Central memory CD8-positive, alpha-beta T cell (primary cell): ENCODE measurements around the gene TMIE.

Source experiments
- ATAC-seq: fragments of 150-1000 bp; cut with Tn5 transposase; replicated peaks from 2 replicates; pipeline ENCODE4 v1.10.0; 2022; ENCODE audit warnings: mild to moderate bottlenecking, moderate FRiP score, moderate number of reproducible peaks; ENCODE audit not compliant: poor library complexity, severe bottlenecking; ENCODE audit errors: extremely low read depth
- DNase-seq, 2 donors: peaks; one replicate each; pipeline ENCODE4 v3.0.0; 2021; ENCODE audit warnings: low spot score in 2 of 2
- H3K27ac Mint-ChIP-seq: one replicate; pipeline ENCODE4 v1.8.0; 2022; ENCODE audit warnings: low read depth, mild to moderate bottlenecking, moderate library complexity, mixed read lengths
- H3K27me3 Mint-ChIP-seq: one replicate; pipeline ENCODE4 v1.8.0; 2022; ENCODE audit warnings: mixed read lengths
- H3K36me3 Mint-ChIP-seq: one replicate; pipeline ENCODE4 v1.8.0; 2022; ENCODE audit warnings: mild to moderate bottlenecking, moderate library complexity, mixed read lengths; ENCODE audit not compliant: insufficient read depth
- H3K4me1 Mint-ChIP-seq: one replicate; pipeline ENCODE4 v1.8.0; 2022; ENCODE audit warnings: mixed read lengths
- H3K4me3 Mint-ChIP-seq: one replicate; pipeline ENCODE4 v1.8.0; 2022; ENCODE audit warnings: mild to moderate bottlenecking, moderate library complexity, mixed read lengths
- H3K9me3 Mint-ChIP-seq: one replicate; pipeline ENCODE4 v1.8.0; 2022; ENCODE audit warnings: mixed read lengths

Gene TMIE

GRCh38 chr3:46672349-46672695, 28.9 kb upstream of the TMIE start:
- DNase-seq, result no peak
- H3K4me3 Mint-ChIP-seq, result no peak overlapping the region
- H3K4me1 Mint-ChIP-seq, result no peaks in the 10 kb centered on the region
- H3K9me3 Mint-ChIP-seq, result no peaks in the 10 kb centered on the region
- H3K36me3 Mint-ChIP-seq, result no peaks in the 10 kb centered on the region
- H3K27me3 Mint-ChIP-seq, result no peaks in the 10 kb centered on the region
- H3K27ac Mint-ChIP-seq, result no peak overlapping the region
- ATAC-seq, result no peak

- no peak for ATAC-seq
- H3K27ac Mint-ChIP-seq, result peak overlapping the region; percentile 57
- H3K9me3 Mint-ChIP-seq, result no peaks in the 10 kb centered on the region
- no peaks in the 10 kb centered on the region for H3K4me1 Mint-ChIP-seq
- H3K36me3 Mint-ChIP-seq, result no peaks in the 10 kb centered on the region
- H3K27me3 Mint-ChIP-seq, result no peaks in the 10 kb centered on the region
- no peak for DNase-seq
- H3K4me3 Mint-ChIP-seq, result no peak overlapping the region
Observed at GRCh38 chr3:46673151-46674030, 27.8 kb upstream of the TMIE start.

GRCh38 chr3:46674031-46674845, 27.0 kb upstream of the TMIE start:
- H3K36me3 Mint-ChIP-seq, result no peaks in the 10 kb centered on the region

GRCh38 chr3:46675426-46675825, 25.8 kb upstream of the TMIE start:
- H3K36me3 Mint-ChIP-seq, result no peaks in the 10 kb centered on the region
- no peaks in the 10 kb centered on the region for H3K9me3 Mint-ChIP-seq
- ATAC-seq (no peak), DNase-seq (no peak)
- H3K4me1 Mint-ChIP-seq, result no peaks in the 10 kb centered on the region
- no peak overlapping the region for H3K27ac Mint-ChIP-seq
- H3K27me3 Mint-ChIP-seq, result peaks cover 4% of the 10 kb centered on the region
- H3K4me3 Mint-ChIP-seq, result no peak overlapping the region

More at GRCh38 chr3:46674031-46674845, 27.0 kb upstream of the TMIE start:
- H3K27me3 Mint-ChIP-seq, result no peaks in the 10 kb centered on the region
- ATAC-seq (no peak), DNase-seq (no peak)
- no peaks in the 10 kb centered on the region for H3K9me3 Mint-ChIP-seq
- no peaks in the 10 kb centered on the region for H3K4me1 Mint-ChIP-seq
- no peak overlapping the region for H3K4me3 Mint-ChIP-seq
- H3K27ac Mint-ChIP-seq, result no peak overlapping the region

GRCh38 chr3:46675843-46676567, 25.2 kb upstream of the TMIE start:
- peaks cover 7% of the 10 kb centered on the region for H3K27me3 Mint-ChIP-seq
- no peak overlapping the region for H3K27ac Mint-ChIP-seq
- ATAC-seq (no peak), DNase-seq (no peak)
- H3K4me1 Mint-ChIP-seq, result no peaks in the 10 kb centered on the region
- no peak overlapping the region for H3K4me3 Mint-ChIP-seq
- no peaks in the 10 kb centered on the region for H3K9me3 Mint-ChIP-seq
- H3K36me3 Mint-ChIP-seq, result no peaks in the 10 kb centered on the region

- no peak for DNase-seq
- H3K4me3 Mint-ChIP-seq, result no peak overlapping the region
- no peaks in the 10 kb centered on the region for H3K4me1 Mint-ChIP-seq
- H3K27ac Mint-ChIP-seq, result no peak overlapping the region
- H3K9me3 Mint-ChIP-seq, result no peaks in the 10 kb centered on the region
- no peak for ATAC-seq
- no peaks in the 10 kb centered on the region for H3K36me3 Mint-ChIP-seq
- peaks cover 7% of the 10 kb centered on the region for H3K27me3 Mint-ChIP-seq
Observed at GRCh38 chr3:46676601-46677410, 24.4 kb upstream of the TMIE start.

- ATAC-seq (no peak), DNase-seq (no peak)
- Mint-ChIP-seq H3K27ac (no peak overlapping the region), H3K4me3 (no peak overlapping the region), H3K36me3 (no peaks in the 10 kb centered on the region), H3K4me1 (no peaks in the 10 kb centered on the region), H3K9me3 (no peaks in the 10 kb centered on the region), H3K27me3 (peaks cover 7% of the 10 kb centered on the region)
Observed at GRCh38 chr3:46677411-46677726, 23.8 kb upstream of the TMIE start.

GRCh38 chr3:46678280-46678679, 22.9 kb upstream of the TMIE start:
- Mint-ChIP-seq H3K4me3 (no peak overlapping the region), H3K27me3 (peaks cover 7% of the 10 kb centered on the region), H3K4me1 (no peaks in the 10 kb centered on the region), H3K9me3 (no peaks in the 10 kb centered on the region), H3K27ac (no peak overlapping the region), H3K36me3 (no peaks in the 10 kb centered on the region)
- ATAC-seq (no peak), DNase-seq (no peak)

- no peaks in the 10 kb centered on the region for H3K36me3 Mint-ChIP-seq
- no peaks in the 10 kb centered on the region for H3K9me3 Mint-ChIP-seq
- peaks cover 7% of the 10 kb centered on the region for H3K27me3 Mint-ChIP-seq
- no peaks in the 10 kb centered on the region for H3K4me1 Mint-ChIP-seq
- no peak for ATAC-seq
- no peak for DNase-seq
- no peak overlapping the region for H3K4me3 Mint-ChIP-seq
- no peak overlapping the region for H3K27ac Mint-ChIP-seq
Observed at GRCh38 chr3:46679681-46680080, 21.5 kb upstream of the TMIE start.

- Mint-ChIP-seq H3K4me1 (no peaks in the 10 kb centered on the region), H3K9me3 (no peaks in the 10 kb centered on the region), H3K36me3 (no peaks in the 10 kb centered on the region), H3K4me3 (no peak overlapping the region), H3K27ac (no peak overlapping the region), H3K27me3 (peaks cover 7% of the 10 kb centered on the region)
- ATAC-seq, result no peak
- DNase-seq, result no peak
Observed at GRCh38 chr3:46680298-46680826, 20.8 kb upstream of the TMIE start.

- Mint-ChIP-seq H3K4me3 (no peak overlapping the region), H3K36me3 (no peaks in the 10 kb centered on the region), H3K4me1 (no peaks in the 10 kb centered on the region), H3K9me3 (no peaks in the 10 kb centered on the region), H3K27ac (no peak overlapping the region), H3K27me3 (peaks cover 7% of the 10 kb centered on the region)
- ATAC-seq (no peak), DNase-seq (no peak)
Observed at GRCh38 chr3:46681387-46681786, 19.8 kb upstream of the TMIE start.
